HG02973 (cell line): ENCODE data around the gene AGER.

ENCODE experiments used
- ATAC-seq: cut with Tn5 transposase; IDR thresholded peaks from one replicate; pipeline ENCODE4 v1.9.1; 2021; ENCODE audit warnings: moderate library complexity; ENCODE audit not compliant: unreplicated experiment

Gene AGER

DNA sequence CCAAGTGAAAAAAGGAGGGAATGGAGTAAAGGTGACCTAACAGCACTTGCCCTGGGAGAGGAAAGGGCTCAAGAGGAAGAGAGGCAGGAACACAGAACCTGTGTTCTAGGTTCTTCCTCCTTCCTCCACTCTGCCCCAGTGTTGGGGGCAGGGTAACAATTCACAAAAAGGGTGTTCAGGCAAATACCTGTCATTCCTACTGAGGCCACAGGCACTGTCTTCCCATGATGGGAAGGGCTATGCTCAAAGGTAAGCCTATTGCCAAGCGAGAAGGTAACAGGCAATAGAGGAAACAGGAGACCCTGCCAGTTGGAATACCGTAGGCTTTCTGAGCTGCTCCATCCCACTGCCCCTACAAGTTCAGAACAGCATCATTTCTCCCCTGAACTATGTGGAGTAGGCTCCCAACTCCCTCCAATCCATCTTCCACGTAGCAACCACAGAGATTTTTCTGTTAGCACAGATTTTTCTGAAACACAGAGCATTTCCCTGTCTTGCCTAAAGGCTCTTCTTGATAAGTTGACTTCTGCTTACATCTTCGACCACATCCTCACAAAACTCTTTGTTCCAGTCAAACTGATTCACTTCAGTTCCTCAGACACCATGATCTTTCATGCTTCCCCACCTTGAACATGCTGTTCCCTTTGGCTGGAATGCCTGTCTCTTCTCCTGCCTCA lies 10.9 kb downstream of the AGER start:
- no peak for ATAC-seq

DNA sequence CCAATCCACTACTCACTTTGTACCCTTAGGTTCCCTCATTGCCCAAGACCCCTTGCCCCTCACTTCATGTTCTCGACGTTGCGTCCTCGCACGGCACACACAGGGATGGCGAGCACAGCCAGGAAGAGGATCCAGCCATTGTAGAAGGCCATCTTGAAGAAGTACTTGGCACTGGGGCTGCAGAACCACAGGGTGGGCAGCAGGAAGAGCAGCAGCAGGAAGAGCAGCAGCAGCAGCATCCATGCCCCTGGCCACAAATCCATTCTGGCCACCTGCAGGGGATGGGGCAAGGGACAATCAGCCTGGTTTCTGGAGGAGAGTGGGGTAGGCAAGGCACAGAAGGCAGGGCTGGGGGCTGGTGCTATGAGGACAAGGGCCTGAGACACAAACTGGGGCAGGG lies 12.8 kb downstream of the AGER start:
- ATAC-seq, result no peak

DNA sequence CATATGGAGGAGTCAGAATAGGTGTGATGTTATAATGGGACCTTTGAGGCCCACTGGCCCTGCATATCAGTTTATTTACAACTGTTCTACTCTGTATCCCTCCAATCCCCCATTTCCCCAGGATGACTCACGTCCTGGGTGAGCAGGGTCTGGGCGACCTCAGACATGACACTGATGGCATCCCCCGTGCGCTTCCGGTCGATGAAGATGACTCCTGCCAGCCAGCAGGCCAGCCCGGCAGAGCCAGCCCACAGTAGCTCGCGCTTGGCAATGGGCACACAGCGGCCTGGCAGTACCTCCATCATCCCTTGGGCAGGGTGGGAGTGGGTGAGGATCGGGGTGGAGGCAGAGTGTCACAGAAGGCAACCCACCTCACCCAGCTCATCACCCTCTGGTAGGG lies 13.8 kb downstream of the AGER start:
- ATAC-seq, result no peak

DNA sequence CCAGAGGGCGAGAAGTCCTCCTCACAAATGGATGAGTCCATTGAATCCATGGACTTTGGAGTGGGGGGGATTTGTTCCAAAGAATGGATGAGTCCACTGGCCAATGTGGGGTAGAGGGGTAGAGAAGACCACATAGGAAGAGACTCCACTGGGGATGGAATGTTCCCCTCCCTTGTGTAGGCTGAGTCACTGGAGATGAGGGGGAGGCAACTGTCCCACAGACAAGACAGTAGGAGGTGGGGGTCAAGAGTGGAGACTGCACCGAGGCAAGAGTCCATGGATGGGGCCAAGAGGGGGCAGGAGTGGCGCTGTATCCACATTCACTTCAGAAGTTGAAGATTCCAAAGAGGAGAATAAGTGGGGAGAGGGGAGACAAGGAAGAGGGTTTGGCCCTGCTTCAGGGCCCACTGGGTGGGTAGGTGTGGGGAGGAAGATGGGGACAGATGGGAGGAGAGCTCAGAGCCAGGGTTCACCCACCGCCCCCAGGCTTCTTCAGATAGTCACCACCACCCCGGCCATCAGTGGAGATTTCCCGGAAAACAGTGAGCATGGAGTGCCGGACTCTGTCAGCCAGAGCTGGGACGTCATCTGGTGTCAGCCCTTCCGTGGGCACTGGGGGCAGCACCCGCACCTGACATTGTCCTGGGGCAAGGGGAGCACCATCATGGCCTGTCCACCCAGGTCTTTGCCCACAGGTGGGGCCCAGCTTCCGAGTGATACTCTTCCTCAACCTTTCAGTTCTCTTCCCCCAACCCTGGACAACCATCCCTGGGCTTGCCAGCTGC lies 15.1 kb downstream of the AGER start:
- no peak for ATAC-seq

DNA sequence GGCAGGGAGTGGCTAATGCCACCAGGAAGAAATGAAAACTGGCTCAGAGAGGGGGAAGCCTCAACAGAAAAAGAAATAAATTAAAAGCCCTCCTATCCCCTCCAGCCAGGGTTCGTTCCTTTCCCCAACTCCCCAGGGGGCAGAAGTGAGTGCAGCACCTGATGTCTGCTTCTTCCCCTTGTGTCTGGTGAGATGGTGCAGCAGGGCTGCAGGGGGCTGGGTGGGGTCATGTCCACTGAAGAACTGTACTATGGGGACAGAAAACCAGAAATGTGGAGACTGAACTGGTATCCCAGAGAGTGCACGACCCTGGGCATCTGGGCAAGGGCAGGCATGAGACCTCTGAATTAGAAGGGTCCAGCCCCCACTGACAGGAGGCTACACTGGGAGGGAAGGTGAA lies 15.7 kb downstream of the AGER start:
- ATAC-seq, result no peak

DNA sequence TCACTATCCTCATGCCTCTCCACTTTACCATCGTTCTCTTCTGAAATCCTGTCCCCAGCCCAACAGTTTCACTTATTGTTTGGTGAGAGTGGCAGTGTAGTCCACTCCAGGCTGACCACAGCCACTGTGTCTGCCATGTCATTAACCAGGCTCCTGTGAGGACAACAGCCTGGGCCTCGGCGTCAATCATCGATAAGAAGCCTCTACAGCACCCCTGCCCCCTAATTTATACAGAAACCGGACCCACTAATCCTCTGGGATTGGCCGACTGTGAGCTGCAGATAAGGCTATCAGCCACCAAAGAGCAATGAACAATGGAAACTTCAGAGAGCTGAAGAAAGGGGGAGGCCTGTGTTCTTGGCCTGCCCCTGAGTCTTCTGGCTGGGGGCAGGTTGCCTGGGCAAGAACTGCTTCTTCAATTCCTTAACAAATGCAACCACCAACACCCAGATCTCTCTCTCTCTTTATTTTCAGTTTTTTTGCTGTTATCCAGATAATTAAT lies 16.2 kb downstream of the AGER start:
- ATAC-seq, result no peak

DNA sequence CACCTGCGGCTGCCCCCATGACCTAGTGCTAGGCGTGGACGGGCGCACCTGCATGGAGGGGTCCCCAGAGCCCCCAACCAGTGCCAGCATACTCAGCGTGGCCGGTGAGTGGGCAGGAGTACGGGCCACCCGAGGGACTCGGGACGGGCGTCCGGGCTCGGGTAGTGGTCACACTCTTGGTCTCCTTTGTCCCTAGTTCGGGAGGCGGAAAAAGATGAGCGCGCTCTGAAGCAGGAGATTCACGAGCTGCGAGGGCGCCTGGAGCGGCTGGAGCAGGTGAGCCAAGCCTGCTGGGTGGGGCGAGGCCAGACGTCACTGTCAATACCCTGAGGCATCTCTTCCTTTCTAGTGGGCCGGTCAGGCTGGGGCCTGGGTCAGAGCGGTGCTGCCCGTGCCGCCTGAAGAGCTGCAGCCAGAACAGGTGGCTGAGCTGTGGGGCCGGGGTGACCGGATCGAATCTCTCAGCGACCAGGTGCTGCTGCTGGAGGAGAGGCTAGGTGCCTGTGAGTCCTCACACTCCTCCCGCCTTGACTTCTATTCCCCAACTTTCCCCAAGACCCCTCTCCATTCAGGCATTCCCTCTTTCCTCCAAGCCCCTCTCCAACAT lies 16.8 kb downstream of the AGER start:
- ATAC-seq, result no peak

DNA sequence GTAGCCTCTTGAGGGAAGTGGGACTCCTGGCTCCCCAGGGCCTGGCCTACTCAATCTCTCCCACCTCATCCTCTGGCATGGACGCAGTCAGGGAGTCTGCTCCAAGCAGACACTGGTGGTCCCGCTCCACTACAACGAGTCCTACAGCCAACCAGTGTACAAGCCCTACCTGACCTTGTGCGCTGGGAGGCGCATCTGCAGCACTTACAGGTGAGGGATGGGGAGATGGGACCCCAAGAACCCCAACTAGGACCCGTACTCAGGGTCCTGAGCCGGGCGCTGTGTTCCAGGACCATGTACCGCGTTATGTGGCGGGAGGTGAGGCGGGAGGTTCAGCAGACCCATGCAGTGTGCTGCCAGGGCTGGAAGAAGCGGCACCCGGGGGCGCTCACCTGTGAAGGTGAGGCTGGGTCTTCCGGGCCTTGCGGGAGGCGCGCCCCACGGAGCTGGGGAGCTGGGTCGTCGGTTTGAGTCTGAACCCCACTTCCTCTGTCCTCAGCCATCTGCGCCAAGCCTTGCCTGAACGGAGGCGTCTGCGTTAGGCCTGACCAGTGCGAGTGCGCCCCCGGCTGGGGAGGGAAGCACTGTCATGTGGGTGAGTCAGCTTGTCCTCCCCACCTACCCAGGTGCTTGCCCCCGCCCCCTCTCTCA lies 17.5 kb downstream of the AGER start:
- no peak for ATAC-seq

DNA sequence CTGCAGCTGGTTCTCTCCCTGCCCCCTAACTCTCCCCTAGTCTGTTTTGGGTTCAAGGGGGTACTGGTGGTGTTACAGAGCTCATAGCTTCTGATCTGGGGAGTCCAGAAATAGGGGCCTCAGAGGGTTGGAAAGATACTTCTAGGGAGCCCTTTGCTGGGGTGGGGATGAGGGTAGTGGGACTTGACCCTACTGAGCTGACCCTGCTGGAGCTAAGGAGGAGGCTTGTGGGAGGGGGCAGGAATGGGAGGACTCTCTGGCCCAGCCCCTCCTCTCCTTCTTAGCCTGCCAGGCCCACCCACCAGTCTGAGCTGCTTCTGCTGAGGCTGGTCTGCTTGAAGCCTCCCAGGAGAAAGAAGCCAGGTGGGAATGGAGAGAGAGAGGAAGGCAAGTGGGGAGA lies 19.8 kb downstream of the AGER start, which contains the start of gene EGFL8:
EGFL8 (plus strand) TSS at position 301 of the 400 bp plus-strand sequence. CDS start 1,571 bp downstream, outside the sequence.
- ATAC-seq, result no peak

DNA sequence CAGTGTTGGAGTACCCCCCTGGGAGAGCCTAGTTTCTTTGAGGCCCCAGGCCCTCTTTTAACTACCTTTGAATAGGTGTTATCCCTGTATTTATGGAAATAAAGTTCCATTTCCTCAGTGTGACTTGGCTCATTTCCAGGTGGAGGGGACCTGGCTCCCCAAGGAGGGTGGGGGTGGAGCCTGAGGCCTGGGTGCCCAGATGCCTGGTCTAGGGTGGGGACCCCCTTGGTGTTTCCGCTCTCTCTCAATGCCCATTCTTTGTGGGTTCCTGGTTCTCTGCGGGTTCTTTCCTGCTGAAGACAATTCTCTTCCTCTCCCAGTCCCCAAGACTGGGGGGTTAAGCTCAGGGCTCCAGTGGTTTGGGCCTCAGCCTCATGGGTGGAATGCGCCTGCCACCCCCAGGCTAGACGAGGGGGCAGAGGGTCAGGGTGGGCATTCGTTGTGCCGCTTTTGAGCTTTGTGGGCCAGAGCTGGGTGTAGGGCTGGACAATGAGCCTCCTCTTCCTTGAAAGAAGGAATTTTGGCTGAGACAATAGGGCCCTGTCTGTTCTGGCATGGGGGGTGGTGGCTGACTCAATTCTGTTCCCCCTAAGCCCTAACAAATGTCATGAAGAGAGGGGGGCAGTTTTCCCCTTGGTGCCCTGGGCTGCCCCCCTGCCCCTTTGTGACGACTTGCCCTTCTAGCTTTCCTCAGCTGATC lies 20.3 kb downstream of the AGER start:
- no peak for ATAC-seq

DNA sequence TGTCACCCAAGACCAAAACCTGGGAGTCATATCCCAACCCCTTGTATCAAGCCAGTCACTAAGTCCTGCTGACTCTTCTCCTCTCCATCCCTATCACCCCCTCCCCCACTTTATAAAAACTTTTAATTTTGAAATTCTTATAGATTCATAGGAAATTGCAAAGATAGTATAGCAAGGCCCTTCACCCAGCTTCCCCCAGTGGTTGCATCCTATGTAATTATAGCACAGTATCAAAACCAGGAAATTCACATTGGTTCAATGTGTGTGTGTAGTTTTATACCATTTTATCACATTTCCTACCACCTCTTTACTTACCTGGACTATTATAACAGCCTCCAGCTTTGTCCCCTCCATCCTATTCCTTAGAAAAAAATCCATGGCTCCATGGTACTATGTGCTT lies 26.0 kb downstream of the AGER start:
- no peak for ATAC-seq

DNA sequence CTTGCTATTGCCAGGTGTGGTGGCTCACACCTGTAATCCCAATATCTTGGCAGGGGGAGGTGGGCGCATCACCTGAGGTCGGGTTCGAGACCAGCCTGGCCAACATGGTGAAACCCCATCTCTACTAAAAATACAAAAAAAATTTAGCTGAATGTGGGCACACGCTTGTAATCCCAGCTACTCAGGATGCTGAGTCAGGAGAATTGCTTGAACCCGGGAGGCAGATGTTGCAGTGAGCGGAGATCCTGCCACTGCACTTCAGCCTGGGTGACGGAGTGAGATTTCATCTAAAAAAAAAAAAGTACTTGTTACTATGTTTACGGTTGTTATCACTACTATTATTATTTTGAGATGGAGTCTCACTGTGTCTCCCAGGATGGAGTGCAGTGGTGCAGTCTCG lies 27.2 kb downstream of the AGER start:
- ATAC-seq, result no peak

DNA sequence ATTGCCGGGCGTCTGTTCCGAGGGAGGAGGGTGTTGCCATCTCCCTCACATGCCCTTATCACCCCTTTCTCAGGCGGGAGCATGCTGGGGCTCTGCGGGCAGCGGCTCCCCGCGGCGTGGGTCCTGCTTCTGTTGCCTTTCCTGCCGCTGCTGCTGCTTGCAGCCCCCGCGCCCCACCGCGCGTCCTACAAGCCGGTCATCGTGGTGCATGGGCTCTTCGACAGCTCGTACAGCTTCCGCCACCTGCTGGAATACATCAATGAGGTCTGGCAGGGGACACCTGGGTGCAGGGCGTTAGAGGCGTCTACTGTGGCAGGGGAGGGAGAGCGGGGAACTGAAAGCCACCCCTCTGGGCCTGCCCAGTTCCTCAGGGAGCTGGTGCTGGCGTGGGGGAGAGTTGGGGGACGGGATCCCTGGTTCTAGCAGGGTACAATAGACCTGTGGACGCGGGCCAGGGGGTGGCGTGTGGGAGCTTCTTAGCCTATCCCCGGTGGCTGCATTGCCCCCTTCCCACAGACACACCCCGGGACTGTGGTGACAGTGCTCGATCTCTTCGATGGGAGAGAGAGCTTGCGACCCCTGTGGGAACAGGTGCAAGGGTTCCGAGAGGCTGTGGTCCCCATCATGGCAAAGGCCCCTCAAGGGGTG lies 29.4 kb downstream of the AGER start:
- ATAC-seq, result no peak

DNA sequence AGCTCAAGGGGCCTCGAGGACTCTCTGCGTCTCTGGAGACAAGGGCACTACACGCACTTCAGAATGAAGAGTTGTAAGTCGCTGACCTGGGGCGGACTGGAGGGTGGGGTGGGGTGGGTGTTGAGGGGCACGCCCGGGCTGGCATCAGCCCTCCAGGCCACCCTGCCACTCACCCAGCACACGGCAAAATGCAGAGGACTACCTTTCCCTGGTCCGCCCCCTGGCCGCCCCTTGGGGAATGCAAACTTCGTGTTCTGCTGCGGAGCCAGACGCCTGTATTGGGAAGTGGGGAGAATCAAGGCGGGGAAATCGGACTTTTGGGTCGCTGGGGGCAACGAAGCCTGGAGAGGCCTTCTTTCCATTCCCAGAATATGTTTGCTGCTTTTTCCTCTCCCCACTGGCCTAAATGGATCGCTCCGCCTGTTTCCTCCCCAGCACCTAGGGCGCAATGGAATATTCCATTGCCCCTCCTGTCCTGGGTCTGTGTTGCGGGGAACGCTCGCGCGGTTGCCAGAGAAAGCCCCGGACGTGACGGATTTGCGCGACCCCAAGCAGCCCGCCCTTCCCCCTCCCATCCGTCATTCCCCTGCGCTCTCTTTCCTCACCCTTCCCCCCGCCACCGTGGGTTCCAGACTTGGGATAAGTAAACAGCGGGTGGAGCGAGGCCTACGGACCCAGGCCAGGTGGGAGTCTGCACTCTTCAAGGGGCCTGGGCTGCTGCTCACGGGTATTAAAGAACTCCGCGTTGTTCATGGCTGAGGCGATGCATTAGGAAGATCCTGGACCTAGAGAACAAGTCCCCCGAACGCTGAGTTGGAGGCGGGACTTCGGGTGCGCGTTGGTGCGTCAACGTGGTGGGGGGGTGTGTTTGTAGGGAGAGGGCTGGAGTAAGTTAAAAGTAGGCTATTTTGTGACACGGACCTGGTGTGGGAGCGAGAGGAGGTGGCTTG lies 30.2 kb downstream of the AGER start, which contains the start of gene PPT2:
PPT2 (plus strand) TSS at position 578 of the 950 bp plus-strand sequence. CDS start 454 bp downstream, outside the sequence.
- ATAC-seq, result no peak

DNA sequence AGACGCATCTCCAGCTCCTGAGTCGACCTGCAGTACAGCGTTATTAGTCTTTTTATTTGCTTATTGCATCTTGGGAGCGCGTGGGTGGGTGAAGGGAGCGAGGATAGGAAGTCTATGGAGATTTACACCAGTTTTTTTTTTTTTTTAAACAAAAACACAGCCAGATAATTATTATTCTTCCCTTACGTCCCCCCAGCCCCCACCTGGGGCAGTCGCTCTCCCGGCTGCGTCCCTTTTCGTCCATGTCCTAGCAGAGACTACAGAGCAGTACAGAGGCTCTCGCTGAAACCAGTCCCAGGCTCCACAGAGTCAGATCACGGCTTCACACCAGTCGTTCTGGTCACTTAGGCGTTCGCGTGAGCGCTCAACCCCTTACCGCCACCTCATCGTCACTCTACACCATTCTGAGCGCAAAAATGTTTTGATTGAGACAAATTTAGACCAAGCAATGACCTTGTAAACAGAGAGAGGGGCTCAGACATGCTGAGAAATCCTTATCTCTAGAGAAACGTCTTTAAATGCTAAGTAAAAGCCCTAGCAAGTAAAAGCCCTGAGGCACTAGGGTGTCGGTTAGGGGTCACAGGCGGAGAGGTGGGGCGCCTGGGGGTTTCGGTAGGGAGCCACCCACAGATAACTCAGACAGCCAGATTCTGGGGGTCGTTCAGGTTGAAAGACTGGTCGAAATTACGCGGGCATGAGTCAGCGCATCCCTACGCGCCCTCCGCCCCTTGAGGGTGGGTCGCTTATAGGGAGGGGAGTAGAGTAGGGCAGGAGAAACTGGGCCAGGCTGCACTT lies 31.1 kb downstream of the AGER start:
- no peak for ATAC-seq

DNA sequence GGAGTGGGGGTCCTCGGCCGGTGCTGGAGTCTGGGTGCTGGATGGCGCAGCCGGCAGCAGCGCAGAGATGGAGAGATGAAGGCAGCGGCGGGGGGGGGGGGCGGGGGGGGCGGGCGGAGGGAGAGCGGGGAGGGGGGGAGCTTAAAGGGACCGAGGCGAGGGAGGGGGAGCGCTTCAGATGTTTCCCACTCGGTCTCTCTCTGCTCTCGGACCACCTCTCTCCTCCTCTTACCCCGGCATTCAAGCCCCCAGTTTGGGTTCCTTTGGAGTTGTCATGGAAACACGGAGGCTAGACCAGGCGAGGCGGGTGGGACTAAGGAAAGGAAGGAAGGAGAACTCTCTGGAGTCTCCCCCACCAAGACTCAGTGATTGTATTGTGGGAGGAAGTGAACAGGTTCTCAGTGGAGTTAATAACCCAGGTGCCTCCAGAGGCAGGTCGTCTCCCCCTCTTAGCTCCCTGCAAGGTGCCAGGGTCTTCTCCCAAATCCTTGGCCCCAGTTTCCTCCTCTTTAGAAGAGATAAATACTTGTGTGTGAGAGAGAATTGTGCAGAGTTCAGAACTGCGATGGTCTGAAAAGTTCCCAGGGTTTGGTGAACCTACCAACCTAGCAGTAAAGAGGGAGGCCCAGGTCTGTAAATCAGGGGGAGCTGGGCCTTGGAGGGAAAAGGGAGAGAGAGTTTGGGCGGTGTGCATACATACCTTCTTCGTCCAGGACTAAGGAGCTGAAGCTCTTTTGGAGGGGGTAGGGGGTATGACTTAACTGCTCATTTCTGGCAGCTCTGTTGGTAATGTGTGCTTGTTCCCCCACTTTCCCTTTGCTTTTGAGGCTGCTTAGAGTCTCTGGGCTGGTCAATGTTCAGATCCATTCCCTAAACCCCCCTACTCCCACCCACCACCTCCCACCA lies 31.9 kb downstream of the AGER start, which contains the start of gene PRRT1:
PRRT1 (minus strand) TSS at position 77 of the 906 bp plus-strand sequence. CDS start 112 bp downstream, outside the sequence.
- no peak for ATAC-seq
